Liver (tissue), 3 donors: Measurements from ENCODE around the gene LAMC3.

Source experiments
- EGR1 ChIP-seq, 2 donors: IDR thresholded peaks; 2 replicates each; pipeline ENCODE4 v1.6.1; 2016 to 2018; ENCODE audit warnings: antibody characterized with exemption in 2 of 2, low read depth in 2 of 2
- RAD21 ChIP-seq, 2 donors: IDR thresholded peaks; 2 replicates each; pipeline ENCODE4 v1.6.1; 2016; ENCODE audit warnings: antibody characterized with exemption in 2 of 2, mild to moderate bottlenecking in 2 of 2
- SP1 ChIP-seq: IDR thresholded peaks from 2 replicates; pipeline ENCODE4 v1.6.1; 2018; ENCODE audit warnings: antibody characterized with exemption, mild to moderate bottlenecking
- TAF1 ChIP-seq: conservative IDR thresholded peaks from 2 replicates; pipeline ENCODE4 v1.6.1; 2016; ENCODE audit warnings: antibody characterized with exemption, mild to moderate bottlenecking
- YY1 ChIP-seq: IDR thresholded peaks from 2 replicates; pipeline ENCODE4 v1.6.1; 2016; ENCODE audit warnings: antibody characterized with exemption, mild to moderate bottlenecking
- TF ChIP-seq, protein P1 (sequence below): fragments of 150-350 bp; IDR thresholded peaks from 2 replicates; pipeline ENCODE4 v1.5.1; 2017; ENCODE audit warnings: improper control_type of control experiment, low read depth, low read length; ENCODE audit not compliant: missing input control
- TF ChIP-seq, protein P2 (sequence below): IDR thresholded peaks from 2 replicates; pipeline ENCODE4 v1.6.1; 2016; ENCODE audit warnings: antibody characterized with exemption
- TF ChIP-seq, protein P3 (sequence below): IDR thresholded peaks from 2 replicates; pipeline ENCODE4 v1.6.1; 2016; ENCODE audit warnings: antibody characterized with exemption, mild to moderate bottlenecking
- donor health status: healthy.
- donor health status: healthy.

DNA sequence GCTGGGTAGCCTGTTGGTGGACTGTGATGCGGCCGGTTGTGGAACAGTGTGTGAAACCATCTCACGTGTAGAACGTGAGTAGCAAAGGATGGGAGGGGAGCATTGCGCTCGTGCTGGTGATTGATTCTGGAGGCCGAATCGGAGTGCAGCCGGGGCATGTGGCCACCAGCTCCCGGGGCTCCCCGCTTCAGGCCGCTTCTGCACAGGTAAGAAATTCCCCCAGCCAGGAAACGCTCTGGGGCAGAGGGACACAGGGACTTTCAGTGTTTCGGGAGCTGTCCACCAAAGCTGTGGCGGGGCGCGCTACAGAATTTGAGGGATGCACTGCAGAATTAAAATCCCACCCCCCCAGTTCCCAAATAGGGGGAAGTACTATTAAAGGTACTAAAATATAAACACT is 41.9 kb downstream of the LAMC3 start:
- TF ChIP-seq, protein P1, sequence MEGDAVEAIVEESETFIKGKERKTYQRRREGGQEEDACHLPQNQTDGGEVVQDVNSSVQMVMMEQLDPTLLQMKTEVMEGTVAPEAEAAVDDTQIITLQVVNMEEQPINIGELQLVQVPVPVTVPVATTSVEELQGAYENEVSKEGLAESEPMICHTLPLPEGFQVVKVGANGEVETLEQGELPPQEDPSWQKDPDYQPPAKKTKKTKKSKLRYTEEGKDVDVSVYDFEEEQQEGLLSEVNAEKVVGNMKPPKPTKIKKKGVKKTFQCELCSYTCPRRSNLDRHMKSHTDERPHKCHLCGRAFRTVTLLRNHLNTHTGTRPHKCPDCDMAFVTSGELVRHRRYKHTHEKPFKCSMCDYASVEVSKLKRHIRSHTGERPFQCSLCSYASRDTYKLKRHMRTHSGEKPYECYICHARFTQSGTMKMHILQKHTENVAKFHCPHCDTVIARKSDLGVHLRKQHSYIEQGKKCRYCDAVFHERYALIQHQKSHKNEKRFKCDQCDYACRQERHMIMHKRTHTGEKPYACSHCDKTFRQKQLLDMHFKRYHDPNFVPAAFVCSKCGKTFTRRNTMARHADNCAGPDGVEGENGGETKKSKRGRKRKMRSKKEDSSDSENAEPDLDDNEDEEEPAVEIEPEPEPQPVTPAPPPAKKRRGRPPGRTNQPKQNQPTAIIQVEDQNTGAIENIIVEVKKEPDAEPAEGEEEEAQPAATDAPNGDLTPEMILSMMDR, result no peak
- no peak for TF ChIP-seq EGR1 (IDR thresholded peaks at IDR 0.05; ENCODE audit: low read depth in 2 of 2)
- TF ChIP-seq RAD21 (IDR thresholded peaks at IDR 0.05), result no peak
- TF ChIP-seq, protein P2, sequence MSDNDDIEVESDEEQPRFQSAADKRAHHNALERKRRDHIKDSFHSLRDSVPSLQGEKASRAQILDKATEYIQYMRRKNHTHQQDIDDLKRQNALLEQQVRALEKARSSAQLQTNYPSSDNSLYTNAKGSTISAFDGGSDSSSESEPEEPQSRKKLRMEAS, result no peak
- no peak for TF ChIP-seq YY1
- TF ChIP-seq, protein P3, sequence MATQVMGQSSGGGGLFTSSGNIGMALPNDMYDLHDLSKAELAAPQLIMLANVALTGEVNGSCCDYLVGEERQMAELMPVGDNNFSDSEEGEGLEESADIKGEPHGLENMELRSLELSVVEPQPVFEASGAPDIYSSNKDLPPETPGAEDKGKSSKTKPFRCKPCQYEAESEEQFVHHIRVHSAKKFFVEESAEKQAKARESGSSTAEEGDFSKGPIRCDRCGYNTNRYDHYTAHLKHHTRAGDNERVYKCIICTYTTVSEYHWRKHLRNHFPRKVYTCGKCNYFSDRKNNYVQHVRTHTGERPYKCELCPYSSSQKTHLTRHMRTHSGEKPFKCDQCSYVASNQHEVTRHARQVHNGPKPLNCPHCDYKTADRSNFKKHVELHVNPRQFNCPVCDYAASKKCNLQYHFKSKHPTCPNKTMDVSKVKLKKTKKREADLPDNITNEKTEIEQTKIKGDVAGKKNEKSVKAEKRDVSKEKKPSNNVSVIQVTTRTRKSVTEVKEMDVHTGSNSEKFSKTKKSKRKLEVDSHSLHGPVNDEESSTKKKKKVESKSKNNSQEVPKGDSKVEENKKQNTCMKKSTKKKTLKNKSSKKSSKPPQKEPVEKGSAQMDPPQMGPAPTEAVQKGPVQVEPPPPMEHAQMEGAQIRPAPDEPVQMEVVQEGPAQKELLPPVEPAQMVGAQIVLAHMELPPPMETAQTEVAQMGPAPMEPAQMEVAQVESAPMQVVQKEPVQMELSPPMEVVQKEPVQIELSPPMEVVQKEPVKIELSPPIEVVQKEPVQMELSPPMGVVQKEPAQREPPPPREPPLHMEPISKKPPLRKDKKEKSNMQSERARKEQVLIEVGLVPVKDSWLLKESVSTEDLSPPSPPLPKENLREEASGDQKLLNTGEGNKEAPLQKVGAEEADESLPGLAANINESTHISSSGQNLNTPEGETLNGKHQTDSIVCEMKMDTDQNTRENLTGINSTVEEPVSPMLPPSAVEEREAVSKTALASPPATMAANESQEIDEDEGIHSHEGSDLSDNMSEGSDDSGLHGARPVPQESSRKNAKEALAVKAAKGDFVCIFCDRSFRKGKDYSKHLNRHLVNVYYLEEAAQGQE, result no peak
- no peak for TF ChIP-seq SP1
- TF ChIP-seq TAF1, result no peak
